ENCODE data around the gene DLX1.

DNA sequence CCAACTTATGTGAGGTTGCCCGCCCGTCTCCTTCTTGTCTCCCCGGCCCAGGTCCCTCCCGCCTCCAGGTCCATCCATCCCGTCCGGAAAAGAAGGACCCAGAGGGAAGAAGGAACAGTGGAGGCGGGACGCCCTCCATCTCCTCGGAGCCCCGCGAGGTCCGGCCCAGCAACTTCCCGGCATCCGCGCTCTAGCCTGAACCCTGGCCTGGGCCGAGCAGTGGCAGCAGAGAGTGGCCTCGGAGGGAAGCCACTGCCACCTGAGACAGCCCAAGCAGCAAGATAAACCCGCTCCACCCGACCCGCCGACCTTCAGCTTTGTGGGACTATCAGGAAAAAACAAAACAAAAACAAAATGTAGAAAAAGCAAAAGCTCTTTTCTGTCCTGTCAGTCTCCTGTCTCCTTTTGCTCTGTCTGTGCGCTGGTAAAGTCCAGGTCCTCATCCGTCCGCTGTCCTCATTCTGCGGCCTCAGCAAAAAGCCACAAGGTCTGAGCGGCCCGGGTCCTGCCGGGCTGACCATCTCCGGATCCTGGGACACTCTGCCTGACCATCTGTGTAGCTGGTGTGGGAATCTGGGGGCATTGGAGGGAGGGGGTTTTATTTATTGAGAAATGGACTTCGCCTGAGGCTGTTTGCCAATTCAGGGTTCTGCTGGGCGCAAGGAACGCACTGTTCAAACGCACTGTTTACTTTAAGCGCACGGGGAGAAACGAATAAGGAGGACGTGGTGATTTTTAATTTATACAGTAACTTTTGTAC lies 3.1 kb downstream of the DLX1 start:
- no peak for TF ChIP-seq POLR2A (IDR thresholded peaks at IDR 0.05)
- TF ChIP-seq, protein P1, sequence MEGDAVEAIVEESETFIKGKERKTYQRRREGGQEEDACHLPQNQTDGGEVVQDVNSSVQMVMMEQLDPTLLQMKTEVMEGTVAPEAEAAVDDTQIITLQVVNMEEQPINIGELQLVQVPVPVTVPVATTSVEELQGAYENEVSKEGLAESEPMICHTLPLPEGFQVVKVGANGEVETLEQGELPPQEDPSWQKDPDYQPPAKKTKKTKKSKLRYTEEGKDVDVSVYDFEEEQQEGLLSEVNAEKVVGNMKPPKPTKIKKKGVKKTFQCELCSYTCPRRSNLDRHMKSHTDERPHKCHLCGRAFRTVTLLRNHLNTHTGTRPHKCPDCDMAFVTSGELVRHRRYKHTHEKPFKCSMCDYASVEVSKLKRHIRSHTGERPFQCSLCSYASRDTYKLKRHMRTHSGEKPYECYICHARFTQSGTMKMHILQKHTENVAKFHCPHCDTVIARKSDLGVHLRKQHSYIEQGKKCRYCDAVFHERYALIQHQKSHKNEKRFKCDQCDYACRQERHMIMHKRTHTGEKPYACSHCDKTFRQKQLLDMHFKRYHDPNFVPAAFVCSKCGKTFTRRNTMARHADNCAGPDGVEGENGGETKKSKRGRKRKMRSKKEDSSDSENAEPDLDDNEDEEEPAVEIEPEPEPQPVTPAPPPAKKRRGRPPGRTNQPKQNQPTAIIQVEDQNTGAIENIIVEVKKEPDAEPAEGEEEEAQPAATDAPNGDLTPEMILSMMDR (IDR thresholded peaks at IDR 0.05) = no peak

Measured in testis (tissue), 2 donors.